ENCODE data around the gene SRRM4.

Gene SRRM4

GRCh38 chr12:119200601-119201000 lies 219.3 kb downstream of the SRRM4 start:
- DNase-seq (ENCODE audit: low read depth in 2 of 2, low spot score in 1 of 2), result no peak

- DNase-seq (ENCODE audit: low read depth in 2 of 2, low spot score in 1 of 2), result no peak
Observed at GRCh38 chr12:119201789-119202543, 220.6 kb downstream of the SRRM4 start.

- no peak for DNase-seq (ENCODE audit: low read depth in 2 of 2, low spot score in 1 of 2)
Observed at GRCh38 chr12:119202544-119202943, 221.2 kb downstream of the SRRM4 start.

GRCh38 chr12:119204131-119204530 lies 222.8 kb downstream of the SRRM4 start:
- DNase-seq (ENCODE audit: low read depth in 2 of 2, low spot score in 1 of 2), result no peak

- DNase-seq (ENCODE audit: low read depth in 2 of 2, low spot score in 1 of 2), result no peak
Observed at GRCh38 chr12:119204671-119205285, 223.4 kb downstream of the SRRM4 start.

GRCh38 chr12:119206348-119207062 lies 225.2 kb downstream of the SRRM4 start:
- DNase-seq (ENCODE audit: low read depth in 2 of 2, low spot score in 1 of 2), result no peak

GRCh38 chr12:119207063-119207560 lies 225.8 kb downstream of the SRRM4 start:
- no peak for DNase-seq (ENCODE audit: low read depth in 2 of 2, low spot score in 1 of 2)

- no peak for DNase-seq (ENCODE audit: low read depth in 2 of 2, low spot score in 1 of 2)
Observed at GRCh38 chr12:119208626-119209061, 227.3 kb downstream of the SRRM4 start.

- no peak for DNase-seq (ENCODE audit: low read depth in 2 of 2, low spot score in 1 of 2)
Observed at GRCh38 chr12:119211884-119212283, 230.5 kb downstream of the SRRM4 start.

Measured in stimulated activated CD8-positive, alpha-beta memory T cell treated with anti-CD3 and anti-CD28 coated beads, Interleukin-4, amount 100 ng/mL, for 1 hour (primary cell).